Liver (tissue), 3 donors: ENCODE results near the gene TCF12.

Experiments used
- EGR1 ChIP-seq, 2 donors: IDR thresholded peaks; 2 replicates each; pipeline ENCODE4 v1.6.1; 2016 to 2018; ENCODE audit warnings: antibody characterized with exemption in 2 of 2, low read depth in 2 of 2
- FOXA1 ChIP-seq: IDR thresholded peaks from 2 replicates; pipeline ENCODE4 v1.6.1; 2016; ENCODE audit warnings: antibody characterized with exemption
- GABPA ChIP-seq, 2 donors: IDR thresholded peaks in 1 of 2; conservative IDR thresholded peaks in 1 of 2; 2 replicates each; pipeline ENCODE4 v1.6.1; 2016; ENCODE audit warnings: antibody characterized with exemption in 2 of 2, mild to moderate bottlenecking in 1 of 2, moderate library complexity in 1 of 2
- HNF4A ChIP-seq, 2 donors: conservative IDR thresholded peaks; 2 replicates each; pipeline ENCODE4 v1.6.1; 2016; ENCODE audit warnings: antibody characterized with exemption in 2 of 2, mild to moderate bottlenecking in 2 of 2
- HNF4G ChIP-seq: IDR thresholded peaks from 2 replicates; pipeline ENCODE4 v1.6.1; 2016; ENCODE audit warnings: antibody characterized with exemption
- JUND ChIP-seq, 2 donors: IDR thresholded peaks; 2 replicates each; pipeline ENCODE4 v1.6.1; 2016; ENCODE audit warnings: antibody characterized with exemption in 2 of 2
- REST ChIP-seq: IDR thresholded peaks from 2 replicates; pipeline ENCODE4 v1.6.1; 2016; ENCODE audit warnings: antibody characterized with exemption, mild to moderate bottlenecking
- RXRA ChIP-seq, 2 donors: IDR thresholded peaks; 2 replicates each; pipeline ENCODE4 v1.6.1; 2017 to 2018; ENCODE audit warnings: antibody characterized with exemption in 2 of 2, mild to moderate bottlenecking in 1 of 2
- YY1 ChIP-seq: IDR thresholded peaks from 2 replicates; pipeline ENCODE4 v1.6.1; 2016; ENCODE audit warnings: antibody characterized with exemption, mild to moderate bottlenecking
- TF ChIP-seq, protein P1 (sequence below): fragments of 150-350 bp; IDR thresholded peaks from 2 replicates; pipeline ENCODE4 v1.5.1; 2017; ENCODE audit warnings: improper control_type of control experiment, low read depth, low read length; ENCODE audit not compliant: missing input control
- TF ChIP-seq, protein P2 (sequence below): IDR thresholded peaks from 2 replicates; pipeline ENCODE4 v1.6.1; 2016; ENCODE audit warnings: antibody characterized with exemption
- TF ChIP-seq, protein P3 (sequence below): IDR thresholded peaks from 2 replicates; pipeline ENCODE4 v1.6.1; 2016; ENCODE audit warnings: antibody characterized with exemption
- donor health status: healthy.
- donor health status: healthy.

GRCh38 chr15:57034613-57035012 is 116.2 kb downstream of the TCF12 start:
- TF ChIP-seq, protein P1, sequence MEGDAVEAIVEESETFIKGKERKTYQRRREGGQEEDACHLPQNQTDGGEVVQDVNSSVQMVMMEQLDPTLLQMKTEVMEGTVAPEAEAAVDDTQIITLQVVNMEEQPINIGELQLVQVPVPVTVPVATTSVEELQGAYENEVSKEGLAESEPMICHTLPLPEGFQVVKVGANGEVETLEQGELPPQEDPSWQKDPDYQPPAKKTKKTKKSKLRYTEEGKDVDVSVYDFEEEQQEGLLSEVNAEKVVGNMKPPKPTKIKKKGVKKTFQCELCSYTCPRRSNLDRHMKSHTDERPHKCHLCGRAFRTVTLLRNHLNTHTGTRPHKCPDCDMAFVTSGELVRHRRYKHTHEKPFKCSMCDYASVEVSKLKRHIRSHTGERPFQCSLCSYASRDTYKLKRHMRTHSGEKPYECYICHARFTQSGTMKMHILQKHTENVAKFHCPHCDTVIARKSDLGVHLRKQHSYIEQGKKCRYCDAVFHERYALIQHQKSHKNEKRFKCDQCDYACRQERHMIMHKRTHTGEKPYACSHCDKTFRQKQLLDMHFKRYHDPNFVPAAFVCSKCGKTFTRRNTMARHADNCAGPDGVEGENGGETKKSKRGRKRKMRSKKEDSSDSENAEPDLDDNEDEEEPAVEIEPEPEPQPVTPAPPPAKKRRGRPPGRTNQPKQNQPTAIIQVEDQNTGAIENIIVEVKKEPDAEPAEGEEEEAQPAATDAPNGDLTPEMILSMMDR, result no peak
- TF ChIP-seq GABPA (IDR thresholded peaks at IDR 0.05 in 1 of 2, conservative IDR thresholded peaks at IDR 0.05 in 1 of 2) (no peak), REST (no peak), HNF4G (no peak), EGR1 (IDR thresholded peaks at IDR 0.05; ENCODE audit: low read depth in 2 of 2) (no peak), HNF4A (conservative IDR thresholded peaks at IDR 0.05) (no peak), RXRA (IDR thresholded peaks at IDR 0.05) (no peak), YY1 (no peak), FOXA1 (no peak), JUND (IDR thresholded peaks at IDR 0.05) (no peak)
- TF ChIP-seq, protein P2, sequence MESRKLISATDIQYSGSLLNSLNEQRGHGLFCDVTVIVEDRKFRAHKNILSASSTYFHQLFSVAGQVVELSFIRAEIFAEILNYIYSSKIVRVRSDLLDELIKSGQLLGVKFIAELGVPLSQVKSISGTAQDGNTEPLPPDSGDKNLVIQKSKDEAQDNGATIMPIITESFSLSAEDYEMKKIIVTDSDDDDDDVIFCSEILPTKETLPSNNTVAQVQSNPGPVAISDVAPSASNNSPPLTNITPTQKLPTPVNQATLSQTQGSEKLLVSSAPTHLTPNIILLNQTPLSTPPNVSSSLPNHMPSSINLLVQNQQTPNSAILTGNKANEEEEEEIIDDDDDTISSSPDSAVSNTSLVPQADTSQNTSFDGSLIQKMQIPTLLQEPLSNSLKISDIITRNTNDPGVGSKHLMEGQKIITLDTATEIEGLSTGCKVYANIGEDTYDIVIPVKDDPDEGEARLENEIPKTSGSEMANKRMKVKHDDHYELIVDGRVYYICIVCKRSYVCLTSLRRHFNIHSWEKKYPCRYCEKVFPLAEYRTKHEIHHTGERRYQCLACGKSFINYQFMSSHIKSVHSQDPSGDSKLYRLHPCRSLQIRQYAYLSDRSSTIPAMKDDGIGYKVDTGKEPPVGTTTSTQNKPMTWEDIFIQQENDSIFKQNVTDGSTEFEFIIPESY, result no peak
- TF ChIP-seq, protein P3, sequence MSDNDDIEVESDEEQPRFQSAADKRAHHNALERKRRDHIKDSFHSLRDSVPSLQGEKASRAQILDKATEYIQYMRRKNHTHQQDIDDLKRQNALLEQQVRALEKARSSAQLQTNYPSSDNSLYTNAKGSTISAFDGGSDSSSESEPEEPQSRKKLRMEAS, result no peak
